ENCODE data around the gene DHDDS.

DNA sequence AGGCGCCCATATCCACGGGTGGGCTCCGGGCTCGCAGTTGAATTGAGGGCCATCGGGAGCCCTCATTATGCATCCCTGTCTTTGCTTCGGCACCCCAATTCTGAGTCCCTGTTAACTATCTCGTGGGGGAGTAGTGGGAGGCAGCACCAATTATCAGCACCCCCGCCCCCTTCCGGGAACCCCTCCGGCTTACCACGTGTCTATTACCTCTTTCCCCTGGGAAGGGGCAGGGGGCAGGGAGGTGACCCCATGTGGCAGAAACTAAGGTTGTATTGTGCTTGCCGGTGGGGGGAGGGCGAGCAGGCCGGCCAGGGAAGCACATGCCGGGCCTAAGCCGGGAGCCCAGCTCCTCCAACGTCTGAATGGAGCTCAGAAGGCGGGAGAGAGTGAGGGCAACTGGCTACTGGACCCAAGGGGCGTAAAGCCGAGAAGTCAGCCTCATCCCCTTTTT lies 20.5 kb upstream of the DHDDS start:
- TF ChIP-seq EZH2 (IDR thresholded peaks at IDR 0.05; ENCODE audit: low read depth) = no peak
- TF ChIP-seq, protein P1, sequence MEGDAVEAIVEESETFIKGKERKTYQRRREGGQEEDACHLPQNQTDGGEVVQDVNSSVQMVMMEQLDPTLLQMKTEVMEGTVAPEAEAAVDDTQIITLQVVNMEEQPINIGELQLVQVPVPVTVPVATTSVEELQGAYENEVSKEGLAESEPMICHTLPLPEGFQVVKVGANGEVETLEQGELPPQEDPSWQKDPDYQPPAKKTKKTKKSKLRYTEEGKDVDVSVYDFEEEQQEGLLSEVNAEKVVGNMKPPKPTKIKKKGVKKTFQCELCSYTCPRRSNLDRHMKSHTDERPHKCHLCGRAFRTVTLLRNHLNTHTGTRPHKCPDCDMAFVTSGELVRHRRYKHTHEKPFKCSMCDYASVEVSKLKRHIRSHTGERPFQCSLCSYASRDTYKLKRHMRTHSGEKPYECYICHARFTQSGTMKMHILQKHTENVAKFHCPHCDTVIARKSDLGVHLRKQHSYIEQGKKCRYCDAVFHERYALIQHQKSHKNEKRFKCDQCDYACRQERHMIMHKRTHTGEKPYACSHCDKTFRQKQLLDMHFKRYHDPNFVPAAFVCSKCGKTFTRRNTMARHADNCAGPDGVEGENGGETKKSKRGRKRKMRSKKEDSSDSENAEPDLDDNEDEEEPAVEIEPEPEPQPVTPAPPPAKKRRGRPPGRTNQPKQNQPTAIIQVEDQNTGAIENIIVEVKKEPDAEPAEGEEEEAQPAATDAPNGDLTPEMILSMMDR (conservative IDR thresholded peaks at IDR 0.05) = no peak
